Thyroid gland (tissue), 4 donors: ENCODE data around the gene SWSAP1. TPM values are rescaled to one million over a fixed set of nuclear protein-coding genes. Genes with fewer than 3 reads are reported as not detected.
A peak's percentile ranks its signal among the peaks of the same experiment; 100 is the strongest.

Experiments
- DNase-seq, 2 donors: peaks; one replicate each; pipeline ENCODE4 v3.0.0-alpha.2; 2019
- H3K27ac ChIP-seq, 3 donors: fragments of 200-600 bp; sonication (generic); 1 replicate in 2 of 3; 2 replicates in 1 of 3; pipeline ENCODE4 v1.5.1; 2016 to 2019; ENCODE audit warnings: mild to moderate bottlenecking in 1 of 3, moderate library complexity in 1 of 3
- H3K27me3 ChIP-seq: fragments of 200-600 bp; sonication (generic); one replicate; pipeline ENCODE4 v1.5.1; 2019
- H3K36me3 ChIP-seq, 2 donors: fragments of 200-600 bp; sonication (generic); one replicate each; pipeline ENCODE4 v1.5.1; 2016 to 2019
- H3K4me1 ChIP-seq, 2 donors: fragments of 200-600 bp; sonication (generic); one replicate each; pipeline ENCODE4 v1.5.1; 2017 to 2019
- H3K4me3 ChIP-seq, 3 donors: fragments of 200-600 bp; sonication (generic); replicated peaks in 1 of 3; 1 replicate in 2 of 3; 2 replicates in 1 of 3; pipeline ENCODE4 v1.5.1; 2016; ENCODE audit warnings: mild to moderate bottlenecking in 1 of 3
- H3K9me3 ChIP-seq: fragments of 200-600 bp; sonication (generic); one replicate; pipeline ENCODE4 v1.5.1; 2017
- CTCF ChIP-seq, 6 experiments: fragments of 200-600 bp in 3 of 6; fragments of 450-650 bp in 3 of 6; sonication (generic) in 3 of 6; IDR thresholded peaks; one replicate each; pipeline ENCODE4 v1.5.1; 2016 to 2019; ENCODE audit warnings: antibody characterized with exemption in 6 of 6, mild to moderate bottlenecking in 2 of 6, inconsistent platforms in 1 of 6, moderate library complexity in 1 of 6
- POLR2A ChIP-seq, 2 donors: fragments of 450-650 bp; IDR thresholded peaks; one replicate each; pipeline ENCODE4 v1.6.1; 2017; ENCODE audit warnings: antibody characterized with exemption in 2 of 2, mild to moderate bottlenecking in 2 of 2, moderate library complexity in 1 of 2
- WGBS, 2 donors: methylation state at CpG; one replicate each; pipeline ENCODE4 v1.1.5; 2017; 5-methylcytosine and 5-hydroxymethylcytosine counted together
- intact Hi-C: fragments of 100-400 bp; cut with DNase I; formaldehyde crosslinking; loops from one replicate; pipeline ENCODE4 v1.15.1; 2023
- total RNA-seq, 4 donors: library from RNA; depleted of rRNA; stranded (reverse); fragments of >200 nt; gene quantifications; one replicate each; pipeline ENCODE4 v1.2.3, GENCODE V29; 2016

Gene SWSAP1
- total RNA-seq, 4 donors from 2014 or later = 2.3 to 4.3 (median 3.4) TPM

GRCh38 chr19:11410682-11411081 is 36.2 kb downstream of the SWSAP1 start:
- TF ChIP-seq POLR2A (IDR thresholded peaks at IDR 0.05) (no peak), CTCF (IDR thresholded peaks at IDR 0.05) (no peak)
- Histone ChIP-seq H3K4me3 (no peak overlapping the region), H3K27ac (no peak overlapping the region), H3K4me1 (no peaks in the 10 kb centered on the region), H3K27me3 (no peaks in the 10 kb centered on the region), H3K9me3 (no peaks in the 10 kb centered on the region), H3K36me3 (peaks cover 7 to 8% of the 10 kb centered on the region in 2 donors)
- WGBS, 2 donors = 76 to 86% methylated on average over 8 of the region's 8 CpGs
- no peak for DNase-seq
- intact Hi-C loops = no loop called here

GRCh38 chr19:11414544-11414943 is 40.1 kb downstream of the SWSAP1 start:
- TF ChIP-seq POLR2A (IDR thresholded peaks at IDR 0.05) (no peak), CTCF (IDR thresholded peaks at IDR 0.05) (no peak)
- Histone ChIP-seq H3K4me1 (peaks cover 3 to 8% of the 10 kb centered on the region in 2 donors), H3K4me3 (no peak overlapping the region), H3K9me3 (no peaks in the 10 kb centered on the region), H3K36me3 (peaks cover 0 to 2% of the 10 kb centered on the region in 2 donors), H3K27me3 (no peaks in the 10 kb centered on the region), H3K27ac (no peak overlapping the region)
- DNase-seq = no peak
- intact Hi-C loops = no loop called here
- 80 to 93% methylated on average over 2 of the region's 2 CpGs for WGBS, 2 donors

GRCh38 chr19:11416346-11417052 is 42.0 kb downstream of the SWSAP1 start:
- no peak for DNase-seq
- no peaks in the 10 kb centered on the region for H3K27me3 ChIP-seq
- H3K4me3 ChIP-seq = no peak overlapping the region
- no peak overlapping the region for H3K27ac ChIP-seq
- intact Hi-C loops = no loop called here
- H3K9me3 ChIP-seq = no peaks in the 10 kb centered on the region
- TF ChIP-seq CTCF (IDR thresholded peaks at IDR 0.05) (no peak), POLR2A (IDR thresholded peaks at IDR 0.05) (no peak)
- H3K36me3 ChIP-seq = no peaks in the 10 kb centered on the region
- peaks cover 6 to 27% of the 10 kb centered on the region in 2 donors for H3K4me1 ChIP-seq
- 96 to 98% methylated on average over 14 to 17 of the region's 17 CpGs for WGBS, 2 donors

- no peaks in the 10 kb centered on the region for H3K27me3 ChIP-seq
- peak overlapping the region; percentile 45 to 91 (median 89) for H3K27ac ChIP-seq
Measured at GRCh38 chr19:11418094-11418548, 43.7 kb downstream of the SWSAP1 start.

More at GRCh38 chr19:11418094-11418548, 43.7 kb downstream of the SWSAP1 start:
- no peaks in the 10 kb centered on the region for H3K36me3 ChIP-seq
- no peak for DNase-seq
- H3K4me3 ChIP-seq = peak overlapping the region; percentile 46 to 93 (median 91)
- H3K9me3 ChIP-seq = no peaks in the 10 kb centered on the region
- TF ChIP-seq CTCF (IDR thresholded peaks at IDR 0.05) (no peak), POLR2A (IDR thresholded peaks at IDR 0.05) (no peak)
- intact Hi-C loops = no loop called here
- 8 to 9% methylated on average over 16 of the region's 16 CpGs for WGBS, 2 donors
- H3K4me1 ChIP-seq = peaks cover 6 to 43% of the 10 kb centered on the region in 2 donors
